Astrocyte (in vitro differentiated cells and primary cell): Measurements from ENCODE around the gene SPOCK1. TPM values are rescaled to one million over a fixed set of nuclear protein-coding genes. Genes with fewer than 3 reads are reported as not detected.

Experiments used
- DNase-seq: peaks from one replicate; pipeline ENCODE4 v3.0.0-alpha.2; 2010; ENCODE audit warnings: low read depth
- FAIRE-seq: peaks from 2 replicates; lab custom pipeline; 2011; peaks lifted over from hg19 to GRCh38; lab: Jason Lieb, UNC
- H2AFZ ChIP-seq: 2 replicates; pipeline ENCODE4 v1.6.0; 2012; ENCODE audit warnings: low read depth, low read length, inconsistent platforms
- H3K27ac ChIP-seq: 2 replicates; pipeline ENCODE4 v1.5.1; 2011; ENCODE audit warnings: low read depth, low read length, inconsistent platforms
- H3K27me3 ChIP-seq: 2 replicates; pipeline ENCODE4 v1.6.0; 2011; ENCODE audit warnings: low read length, inconsistent platforms; ENCODE audit not compliant: insufficient read depth
- H3K36me3 ChIP-seq: 2 replicates; pipeline ENCODE4 v1.5.1; 2011; ENCODE audit warnings: low read length, inconsistent platforms; ENCODE audit not compliant: insufficient read depth
- H3K4me1 ChIP-seq: 2 replicates; pipeline ENCODE4 v1.5.1; 2011; ENCODE audit warnings: low read length, inconsistent platforms; ENCODE audit not compliant: insufficient read depth
- H3K4me2 ChIP-seq: 2 replicates; pipeline ENCODE4 v1.6.0; 2012; ENCODE audit warnings: low read length, inconsistent platforms
- H3K4me3 ChIP-seq: 2 replicates; pipeline ENCODE4 v1.5.1; 2011; ENCODE audit warnings: low read depth, mild to moderate bottlenecking, low read length, inconsistent platforms; ENCODE audit not compliant: insufficient read depth
- H3K79me2 ChIP-seq: 2 replicates; pipeline ENCODE4 v1.6.0; 2012; ENCODE audit warnings: mild to moderate bottlenecking, low read length, inconsistent platforms; ENCODE audit not compliant: insufficient read depth
- H3K9ac ChIP-seq: 2 replicates; pipeline ENCODE4 v1.6.0; 2012; ENCODE audit warnings: mild to moderate bottlenecking, low read length, inconsistent platforms
- H3K9me3 ChIP-seq: 2 replicates; pipeline ENCODE4 v1.5.1; 2012; ENCODE audit warnings: low read depth, mild to moderate bottlenecking, low read length, inconsistent platforms; ENCODE audit not compliant: insufficient read depth
- H4K20me1 ChIP-seq: 2 replicates; pipeline ENCODE4 v1.6.0; 2012; ENCODE audit warnings: low read length, inconsistent platforms; ENCODE audit not compliant: insufficient read depth
- H3K27ac Mint-ChIP-seq: one replicate; pipeline ENCODE4 v1.8.0; 2021; ENCODE audit warnings: mild to moderate bottlenecking, mixed read lengths; ENCODE audit not compliant: unreplicated experiment
- H3K27me3 Mint-ChIP-seq: one replicate; pipeline ENCODE4 v1.8.0; 2021; ENCODE audit warnings: low read depth, mixed read lengths; ENCODE audit not compliant: unreplicated experiment
- H3K36me3 Mint-ChIP-seq: one replicate; pipeline ENCODE4 v1.8.0; 2021; ENCODE audit warnings: low read depth, mixed read lengths; ENCODE audit not compliant: unreplicated experiment
- H3K4me1 Mint-ChIP-seq: one replicate; pipeline ENCODE4 v1.8.0; 2021; ENCODE audit warnings: low read depth, mixed read lengths; ENCODE audit not compliant: unreplicated experiment
- H3K4me3 Mint-ChIP-seq: one replicate; pipeline ENCODE4 v1.8.0; 2021; ENCODE audit warnings: mild to moderate bottlenecking, moderate library complexity, mixed read lengths; ENCODE audit not compliant: unreplicated experiment
- H3K9me3 Mint-ChIP-seq: one replicate; pipeline ENCODE4 v1.8.0; 2021; ENCODE audit warnings: mild to moderate bottlenecking, mixed read lengths; ENCODE audit not compliant: unreplicated experiment
- CTCF ChIP-seq: IDR thresholded peaks from 2 replicates; pipeline ENCODE4 v1.5.1; 2011; ENCODE audit warnings: low read depth, mild to moderate bottlenecking, inconsistent platforms, low read length, moderate library complexity; ENCODE audit not compliant: insufficient read depth
- EZH2 ChIP-seq: IDR thresholded peaks from 2 replicates; pipeline ENCODE4 v1.6.1; 2012; ENCODE audit warnings: mild to moderate bottlenecking, low read length, inconsistent platforms; ENCODE audit not compliant: insufficient read depth
- total RNA-seq: library from RNA; stranded (reverse); gene quantifications from 2 replicates; pipeline ENCODE4 v1.2.1, GENCODE V29; 2021

The SPOCK1 gene
- total RNA-seq, 1 donor from 2014 or later = 53.5 TPM

DNA sequence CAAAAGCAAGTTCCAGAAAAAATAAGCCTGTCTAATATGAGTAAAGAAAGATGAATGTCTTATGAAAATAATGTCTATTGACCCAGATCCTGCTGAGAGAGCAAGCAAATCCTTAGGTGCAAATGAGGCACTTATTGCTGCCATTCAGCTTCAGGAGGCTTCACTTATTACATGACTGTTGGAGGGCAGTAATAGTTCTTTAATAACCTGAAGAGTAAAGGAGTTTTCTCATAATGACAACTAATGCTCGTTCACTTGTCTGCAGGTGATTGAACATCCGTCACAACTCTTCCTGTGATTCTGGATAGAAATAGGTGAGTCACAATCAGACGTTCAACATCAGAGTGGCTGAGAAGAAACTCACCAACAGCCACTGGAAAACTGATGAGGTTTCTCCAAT is 58.3 kb downstream of the SPOCK1 start:
- Histone ChIP-seq H3K27ac (no peak overlapping the region), H3K79me2 (peaks cover 51% of the 10 kb centered on the region), H3K9me3 (no peaks in the 10 kb centered on the region), H4K20me1 (peaks cover 62% of the 10 kb centered on the region), H2AFZ (no peak overlapping the region), H3K4me1 (no peaks in the 10 kb centered on the region), H3K4me2 (no peak overlapping the region), H3K27me3 (no peaks in the 10 kb centered on the region), H3K9ac (no peak overlapping the region), H3K36me3 (no peaks in the 10 kb centered on the region), H3K4me3 (no peak overlapping the region)
- no peaks in the 10 kb centered on the region for H3K9me3 Mint-ChIP-seq
- no peak overlapping the region for H3K4me3 Mint-ChIP-seq
- H3K4me1 Mint-ChIP-seq = no peaks in the 10 kb centered on the region
- no peak for DNase-seq
- FAIRE-seq = no peak
- no peaks in the 10 kb centered on the region for H3K36me3 Mint-ChIP-seq
- H3K27ac Mint-ChIP-seq = no peak overlapping the region
- peaks cover 21% of the 10 kb centered on the region for H3K27me3 Mint-ChIP-seq
- TF ChIP-seq EZH2 (no peak), CTCF (no peak)

DNA sequence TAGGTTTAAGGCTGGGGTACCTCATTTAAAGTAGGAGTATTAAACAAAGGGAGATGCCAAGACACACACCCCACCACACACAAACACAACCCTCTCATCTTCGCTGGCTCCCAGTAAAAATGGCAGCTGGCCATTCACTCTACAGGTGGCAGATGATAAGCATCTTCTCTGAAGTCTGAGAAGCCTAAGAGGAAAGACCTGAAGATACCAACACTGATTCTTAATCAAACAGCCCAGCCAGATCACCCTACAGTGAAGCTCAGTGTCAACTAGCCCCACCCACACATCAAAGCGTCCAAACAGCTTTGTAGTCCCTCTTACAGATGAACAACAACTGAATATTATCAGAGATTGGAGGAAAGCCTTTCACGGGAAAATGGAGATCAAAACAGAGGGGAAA is 59.5 kb downstream of the SPOCK1 start:
- Histone ChIP-seq H4K20me1 (peaks cover 52% of the 10 kb centered on the region), H3K9me3 (no peaks in the 10 kb centered on the region), H3K79me2 (peaks cover 46% of the 10 kb centered on the region), H3K27me3 (no peaks in the 10 kb centered on the region), H2AFZ (no peak overlapping the region), H3K4me1 (no peaks in the 10 kb centered on the region), H3K4me3 (no peak overlapping the region), H3K27ac (no peak overlapping the region), H3K9ac (no peak overlapping the region), H3K4me2 (no peak overlapping the region), H3K36me3 (no peaks in the 10 kb centered on the region)
- Mint-ChIP-seq H3K36me3 (no peaks in the 10 kb centered on the region), H3K4me3 (no peak overlapping the region), H3K4me1 (no peaks in the 10 kb centered on the region), H3K27me3 (peaks cover 21% of the 10 kb centered on the region), H3K9me3 (no peaks in the 10 kb centered on the region), H3K27ac (no peak overlapping the region)
- DNase-seq (no peak), FAIRE-seq (no peak)
- TF ChIP-seq CTCF (no peak), EZH2 (no peak)

- no peak overlapping the region for H2AFZ ChIP-seq
- no peaks in the 10 kb centered on the region for H3K9me3 ChIP-seq
- H3K4me3 Mint-ChIP-seq = no peak overlapping the region
- TF ChIP-seq CTCF (no peak), EZH2 (no peak)
- no peaks in the 10 kb centered on the region for H3K36me3 ChIP-seq
- H3K27me3 Mint-ChIP-seq = peaks cover 14% of the 10 kb centered on the region
- FAIRE-seq (no peak), DNase-seq (no peak)
- no peaks in the 10 kb centered on the region for H3K36me3 Mint-ChIP-seq
- H3K9me3 Mint-ChIP-seq = no peaks in the 10 kb centered on the region
- no peak overlapping the region for H3K4me3 ChIP-seq
- H3K4me1 ChIP-seq = no peaks in the 10 kb centered on the region
- H3K27me3 ChIP-seq = no peaks in the 10 kb centered on the region
- no peak overlapping the region for H3K27ac ChIP-seq
- H3K4me2 ChIP-seq = no peak overlapping the region
- H3K9ac ChIP-seq = no peak overlapping the region
- no peak overlapping the region for H3K27ac Mint-ChIP-seq
- H4K20me1 ChIP-seq = peaks cover 45% of the 10 kb centered on the region
- H3K4me1 Mint-ChIP-seq = no peaks in the 10 kb centered on the region
- H3K79me2 ChIP-seq = peaks cover 41% of the 10 kb centered on the region
Observed at GRCh38 chr5:137438932-137439331, 60.2 kb downstream of the SPOCK1 start.
